ENCODE measurements around the gene LRRIQ3.
A peak's percentile ranks its signal among the peaks of the same experiment; 100 is the strongest.

LRRIQ3 gene

DNA sequence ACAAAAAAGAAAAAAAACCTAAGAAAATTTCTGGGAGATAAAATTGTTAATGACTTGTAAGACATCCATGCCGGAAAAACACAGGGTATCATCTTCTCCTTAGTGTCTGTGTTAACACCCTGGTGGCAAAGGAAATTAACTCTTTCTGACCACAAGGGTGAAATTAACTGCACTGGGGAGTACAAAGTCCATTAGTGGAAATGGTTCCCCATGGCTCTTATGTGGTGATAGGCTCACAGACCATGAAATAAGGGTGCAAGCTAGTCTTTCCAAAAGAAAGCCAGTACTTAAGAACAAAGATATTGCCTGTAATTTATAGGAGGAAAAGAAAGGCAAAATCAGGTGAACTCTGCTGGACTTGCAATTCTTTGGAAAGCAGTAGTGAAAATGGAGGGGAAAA is 185.4 kb downstream of the LRRIQ3 start:
- no peak overlapping the region for H3K9ac ChIP-seq (ENCODE audit: low read depth, low read length)
- no peak for ATAC-seq (ENCODE audit: insufficient read depth, low read depth)
- no peak for DNase-seq
- peaks cover 16% of the 10 kb centered on the region for H3K4me1 ChIP-seq (ENCODE audit: insufficient read depth, low read length)
- H3K27ac ChIP-seq (ENCODE audit: low read length) = no peak overlapping the region
- no peaks in the 10 kb centered on the region for H3K36me3 ChIP-seq (ENCODE audit: insufficient read depth, low read length)
- no peaks in the 10 kb centered on the region for H3K9me3 ChIP-seq (ENCODE audit: insufficient read depth, low read length, severe bottlenecking)
- no peaks in the 10 kb centered on the region for H3K27me3 ChIP-seq (ENCODE audit: insufficient read depth, low read length, poor library complexity)
- no peak overlapping the region for H3K4me3 ChIP-seq (ENCODE audit: low read depth in 1 of 2, low read length in 2 of 2)
- no peaks in the 10 kb centered on the region for H3K79me2 ChIP-seq (ENCODE audit: insufficient read depth, low read length)
- no peak for TF ChIP-seq EZH2 (IDR thresholded peaks at IDR 0.05; ENCODE audit: borderline replicate concordance, low read depth, low read length, severe bottlenecking)
- TF ChIP-seq, protein P1, sequence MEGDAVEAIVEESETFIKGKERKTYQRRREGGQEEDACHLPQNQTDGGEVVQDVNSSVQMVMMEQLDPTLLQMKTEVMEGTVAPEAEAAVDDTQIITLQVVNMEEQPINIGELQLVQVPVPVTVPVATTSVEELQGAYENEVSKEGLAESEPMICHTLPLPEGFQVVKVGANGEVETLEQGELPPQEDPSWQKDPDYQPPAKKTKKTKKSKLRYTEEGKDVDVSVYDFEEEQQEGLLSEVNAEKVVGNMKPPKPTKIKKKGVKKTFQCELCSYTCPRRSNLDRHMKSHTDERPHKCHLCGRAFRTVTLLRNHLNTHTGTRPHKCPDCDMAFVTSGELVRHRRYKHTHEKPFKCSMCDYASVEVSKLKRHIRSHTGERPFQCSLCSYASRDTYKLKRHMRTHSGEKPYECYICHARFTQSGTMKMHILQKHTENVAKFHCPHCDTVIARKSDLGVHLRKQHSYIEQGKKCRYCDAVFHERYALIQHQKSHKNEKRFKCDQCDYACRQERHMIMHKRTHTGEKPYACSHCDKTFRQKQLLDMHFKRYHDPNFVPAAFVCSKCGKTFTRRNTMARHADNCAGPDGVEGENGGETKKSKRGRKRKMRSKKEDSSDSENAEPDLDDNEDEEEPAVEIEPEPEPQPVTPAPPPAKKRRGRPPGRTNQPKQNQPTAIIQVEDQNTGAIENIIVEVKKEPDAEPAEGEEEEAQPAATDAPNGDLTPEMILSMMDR (IDR thresholded peaks at IDR 0.05; ENCODE audit: borderline replicate concordance, extremely low read depth, low read length, poor library complexity, severe bottlenecking) = no peak
- no peak overlapping the region for H3K4me2 ChIP-seq (ENCODE audit: insufficient read depth, low read length)
- H4K20me1 ChIP-seq (ENCODE audit: insufficient read depth, low read length) = no peaks in the 10 kb centered on the region
- H2AFZ ChIP-seq (ENCODE audit: low read depth, low read length) = peak overlapping the region; percentile 49; the same call in 1 of the 2 replicates

DNA sequence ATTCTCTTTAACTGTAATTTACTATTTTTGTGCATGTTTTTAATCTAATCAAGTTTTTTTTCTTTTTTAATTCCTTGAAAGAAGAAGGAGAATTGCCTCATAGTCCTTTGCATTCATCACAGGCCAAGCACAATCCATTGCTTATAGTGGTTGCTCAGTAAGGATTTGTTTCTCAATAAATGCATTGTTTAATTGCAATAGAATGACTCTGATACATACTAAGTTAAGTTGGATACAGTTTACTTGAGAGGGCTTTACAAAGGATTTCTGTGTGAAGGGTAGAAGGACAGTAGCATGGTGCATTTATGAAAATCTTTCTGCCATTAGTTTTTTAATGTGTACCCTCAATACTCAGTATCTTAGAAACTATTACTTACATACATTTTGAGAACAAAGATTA is 186.2 kb downstream of the LRRIQ3 start:
- H3K79me2 ChIP-seq (ENCODE audit: insufficient read depth, low read length) = no peaks in the 10 kb centered on the region
- DNase-seq = no peak
- H3K27me3 ChIP-seq (ENCODE audit: insufficient read depth, low read length, poor library complexity) = no peaks in the 10 kb centered on the region
- no peak overlapping the region for H3K9ac ChIP-seq (ENCODE audit: low read depth, low read length)
- H3K36me3 ChIP-seq (ENCODE audit: insufficient read depth, low read length) = no peaks in the 10 kb centered on the region
- H3K4me1 ChIP-seq (ENCODE audit: insufficient read depth, low read length) = peaks cover 16% of the 10 kb centered on the region
- H2AFZ ChIP-seq (ENCODE audit: low read depth, low read length) = no peak overlapping the region
- no peaks in the 10 kb centered on the region for H4K20me1 ChIP-seq (ENCODE audit: insufficient read depth, low read length)
- no peak overlapping the region for H3K27ac ChIP-seq (ENCODE audit: low read length)
- no peak overlapping the region for H3K4me3 ChIP-seq (ENCODE audit: low read depth in 1 of 2, low read length in 2 of 2)
- no peak overlapping the region for H3K4me2 ChIP-seq (ENCODE audit: insufficient read depth, low read length)
- no peaks in the 10 kb centered on the region for H3K9me3 ChIP-seq (ENCODE audit: insufficient read depth, low read length, severe bottlenecking)
- no peak for ATAC-seq (ENCODE audit: insufficient read depth, low read depth)
- no peak for TF ChIP-seq EZH2 (IDR thresholded peaks at IDR 0.05; ENCODE audit: borderline replicate concordance, low read depth, low read length, severe bottlenecking)
- TF ChIP-seq, protein P1 (IDR thresholded peaks at IDR 0.05; ENCODE audit: borderline replicate concordance, extremely low read depth, low read length, poor library complexity, severe bottlenecking) = no peak

DNA sequence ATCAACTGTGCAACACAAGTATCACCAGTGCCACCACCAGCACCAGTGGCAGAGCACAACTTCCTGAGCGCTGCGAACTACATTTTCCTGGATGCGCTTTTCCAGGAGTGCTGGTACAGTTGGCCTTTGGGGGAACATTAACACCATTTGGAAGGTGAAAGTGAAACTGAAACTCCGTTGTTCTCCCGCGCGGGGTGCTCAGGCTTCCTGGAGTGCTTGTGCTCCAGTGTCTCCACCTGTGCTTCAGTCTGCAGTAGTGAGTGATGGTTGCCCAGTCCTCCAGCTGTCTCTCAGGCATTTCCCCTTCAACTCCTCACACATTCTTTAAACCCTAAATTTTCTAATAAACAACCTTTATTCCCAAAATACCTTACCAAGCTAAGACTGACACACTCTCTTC is 187.8 kb downstream of the LRRIQ3 start:
- peak overlapping the region in 1 of 2 experiments; percentile 36; a peak in 2 of 4 replicates for H3K4me3 ChIP-seq (ENCODE audit: low read depth in 1 of 2, low read length in 2 of 2)

More for the DNA sequence above, 187.8 kb downstream of the LRRIQ3 start:
- peak overlapping the region; percentile 73 for H2AFZ ChIP-seq (ENCODE audit: low read depth, low read length)
- no peaks in the 10 kb centered on the region for H3K9me3 ChIP-seq (ENCODE audit: insufficient read depth, low read length, severe bottlenecking)
- ATAC-seq (ENCODE audit: insufficient read depth, low read depth) (peak; percentile 99), DNase-seq (peak; percentile 79)
- TF ChIP-seq EZH2 (IDR thresholded peaks at IDR 0.05; ENCODE audit: borderline replicate concordance, low read depth, low read length, severe bottlenecking) = no peak
- TF ChIP-seq, protein P1 (IDR thresholded peaks at IDR 0.05; ENCODE audit: borderline replicate concordance, extremely low read depth, low read length, poor library complexity, severe bottlenecking) = peak; percentile 19
- no peaks in the 10 kb centered on the region for H3K27me3 ChIP-seq (ENCODE audit: insufficient read depth, low read length, poor library complexity)
- H3K27ac ChIP-seq (ENCODE audit: low read length) = peak overlapping the region; percentile 80
- peak overlapping the region; percentile 51 for H3K4me2 ChIP-seq (ENCODE audit: insufficient read depth, low read length)
- H3K4me1 ChIP-seq (ENCODE audit: insufficient read depth, low read length) = peaks cover 16% of the 10 kb centered on the region
- no peaks in the 10 kb centered on the region for H4K20me1 ChIP-seq (ENCODE audit: insufficient read depth, low read length)
- no peaks in the 10 kb centered on the region for H3K79me2 ChIP-seq (ENCODE audit: insufficient read depth, low read length)
- H3K9ac ChIP-seq (ENCODE audit: low read depth, low read length) = peak overlapping the region; percentile 37
- H3K36me3 ChIP-seq (ENCODE audit: insufficient read depth, low read length) = no peaks in the 10 kb centered on the region
